Stimulated activated naive CD8-positive, alpha-beta T cell treated with anti-CD3 and anti-CD28 coated beads, Interleukin-15, Interleukin-2, amounts not matched to agents 100 ng/mL and 50 ng/mL, for 24 hours (primary cell): ENCODE measurements around the gene PPP1R1B.

ENCODE experiments used
- H3K27ac Mint-ChIP-seq: one replicate; pipeline ENCODE4 v1.8.0; 2021; ENCODE audit warnings: mild to moderate bottlenecking, mixed read lengths
- H3K27me3 Mint-ChIP-seq: one replicate; pipeline ENCODE4 v1.8.0; 2021; ENCODE audit warnings: mixed read lengths
- H3K36me3 Mint-ChIP-seq: one replicate; pipeline ENCODE4 v1.8.0; 2021; ENCODE audit warnings: low read depth, mixed read lengths
- H3K4me1 Mint-ChIP-seq: one replicate; pipeline ENCODE4 v1.8.0; 2021; ENCODE audit warnings: low read depth, mixed read lengths
- H3K4me3 Mint-ChIP-seq: one replicate; pipeline ENCODE4 v1.8.0; 2021; ENCODE audit warnings: mild to moderate bottlenecking, mixed read lengths
- H3K9me3 Mint-ChIP-seq: one replicate; pipeline ENCODE4 v1.8.0; 2021; ENCODE audit warnings: mixed read lengths

Gene PPP1R1B

DNA sequence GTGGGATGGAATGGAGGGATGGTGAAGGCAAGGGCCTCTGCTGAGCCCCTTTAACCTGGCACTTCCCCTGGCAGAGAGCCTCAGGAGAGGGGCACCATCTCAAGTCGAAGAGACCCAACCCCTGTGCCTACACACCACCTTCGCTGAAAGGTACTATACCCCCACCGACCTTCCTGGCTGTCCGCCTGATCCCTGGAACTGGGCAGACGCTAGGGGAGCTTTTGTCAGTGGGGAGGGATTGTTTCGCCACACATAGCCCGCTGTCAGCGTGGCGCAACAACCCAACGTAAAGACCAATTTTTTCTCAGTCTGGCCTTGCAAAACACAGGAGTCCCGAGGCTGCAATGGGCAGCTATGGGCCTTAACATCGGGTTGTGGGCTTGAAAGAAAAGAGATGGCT is 3.1 kb downstream of the PPP1R1B start:
- Mint-ChIP-seq H3K27me3 (peaks cover 44% of the 10 kb centered on the region), H3K9me3 (no peaks in the 10 kb centered on the region), H3K27ac (no peak overlapping the region), H3K36me3 (no peaks in the 10 kb centered on the region), H3K4me3 (no peak overlapping the region), H3K4me1 (peaks cover 11% of the 10 kb centered on the region)

DNA sequence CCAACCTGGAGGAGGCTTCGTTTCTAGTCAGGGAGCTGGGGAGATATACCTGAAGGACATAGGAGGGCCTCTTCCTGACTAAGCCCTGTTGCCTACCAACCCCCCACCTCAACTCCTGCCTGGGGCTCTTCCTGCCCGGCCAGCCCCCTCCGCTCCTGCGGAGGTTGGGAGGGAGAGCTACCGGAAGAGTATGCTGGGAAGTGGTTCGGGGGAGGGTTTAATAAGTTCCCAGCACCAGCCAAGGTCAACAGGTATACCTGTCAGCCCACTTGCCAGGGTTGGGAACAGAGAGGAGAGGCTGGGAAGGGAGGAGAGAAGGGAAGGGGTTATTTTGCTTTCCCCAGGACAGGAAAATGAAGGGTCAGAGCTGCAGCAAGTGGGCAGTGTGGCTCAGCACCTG is 4.7 kb downstream of the PPP1R1B start:
- Mint-ChIP-seq H3K9me3 (no peaks in the 10 kb centered on the region), H3K4me3 (no peak overlapping the region), H3K36me3 (no peaks in the 10 kb centered on the region), H3K4me1 (peaks cover 14% of the 10 kb centered on the region), H3K27me3 (peaks cover 30% of the 10 kb centered on the region), H3K27ac (no peak overlapping the region)

DNA sequence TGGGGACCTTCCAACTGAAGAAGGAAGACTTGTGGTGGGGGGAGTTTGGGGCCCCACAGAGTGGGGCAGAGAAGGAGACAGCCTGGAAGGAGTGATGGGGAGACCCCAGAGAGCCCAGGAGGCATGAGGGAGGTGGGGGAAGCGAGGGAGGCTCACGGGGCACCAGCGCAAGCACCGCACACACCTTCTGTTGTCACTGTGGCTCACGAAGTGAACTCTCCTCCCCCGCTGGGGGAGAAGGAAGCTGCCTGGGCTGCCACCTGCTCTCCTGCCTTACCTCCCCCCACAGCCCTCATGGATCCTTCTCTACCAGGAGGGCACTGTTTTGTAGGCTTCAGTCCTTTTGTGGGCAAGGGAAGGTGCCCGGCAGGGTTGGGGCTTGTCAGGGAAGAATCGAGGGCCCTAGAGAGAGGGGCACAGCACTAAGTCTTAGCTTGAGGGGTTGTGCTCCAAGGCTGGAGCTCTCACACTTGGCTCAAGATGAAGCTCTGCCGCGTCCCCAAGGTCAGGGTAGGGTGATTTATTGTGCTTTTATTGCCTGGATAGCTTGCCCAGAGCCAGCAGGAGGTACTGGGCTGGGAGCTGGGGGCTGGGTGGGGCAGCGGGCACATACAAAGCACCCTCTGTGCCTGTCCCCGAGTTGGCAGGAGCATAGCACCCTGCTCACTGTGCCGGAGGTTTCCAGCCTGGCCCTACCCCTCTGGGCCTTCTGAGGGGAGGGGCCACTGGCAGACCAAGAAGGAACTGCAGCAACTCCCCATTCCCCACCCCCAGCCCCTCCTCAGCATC is 5.6 kb downstream of the PPP1R1B start:
- no peaks in the 10 kb centered on the region for H3K36me3 Mint-ChIP-seq
- peaks cover 11% of the 10 kb centered on the region for H3K4me1 Mint-ChIP-seq
- H3K4me3 Mint-ChIP-seq = no peak overlapping the region
- H3K9me3 Mint-ChIP-seq = no peaks in the 10 kb centered on the region
- no peak overlapping the region for H3K27ac Mint-ChIP-seq
- H3K27me3 Mint-ChIP-seq = peaks cover 25% of the 10 kb centered on the region

DNA sequence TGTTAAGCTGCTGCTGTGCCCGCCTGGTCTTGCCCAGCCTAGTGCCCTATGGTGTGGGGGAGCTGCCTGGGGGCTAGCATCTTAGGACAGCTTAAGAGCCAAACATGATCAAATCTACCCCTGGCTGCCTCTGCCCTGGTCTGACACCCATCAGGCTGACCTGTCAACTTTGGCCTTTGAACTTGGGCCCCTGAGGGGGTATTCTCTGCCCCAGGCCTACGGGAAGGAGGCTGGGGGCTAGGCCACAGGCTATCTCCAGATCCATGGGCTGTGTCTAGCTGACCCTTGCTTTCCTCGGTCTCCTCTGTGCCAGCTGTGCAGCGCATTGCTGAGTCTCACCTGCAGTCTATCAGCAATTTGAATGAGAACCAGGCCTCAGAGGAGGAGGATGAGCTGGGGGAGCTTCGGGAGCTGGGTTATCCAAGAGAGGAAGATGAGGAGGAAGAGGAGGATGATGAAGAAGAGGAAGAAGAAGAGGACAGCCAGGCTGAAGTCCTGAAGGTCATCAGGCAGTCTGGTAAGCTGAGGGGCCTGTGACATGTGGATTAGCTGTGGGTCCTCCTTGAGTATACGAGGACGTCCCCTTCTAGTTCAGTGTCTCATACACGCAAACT is 6.9 kb downstream of the PPP1R1B start:
- H3K27ac Mint-ChIP-seq = no peak overlapping the region
- no peak overlapping the region for H3K4me3 Mint-ChIP-seq
- no peaks in the 10 kb centered on the region for H3K36me3 Mint-ChIP-seq
- H3K9me3 Mint-ChIP-seq = no peaks in the 10 kb centered on the region
- H3K4me1 Mint-ChIP-seq = peaks cover 23% of the 10 kb centered on the region
- peaks cover 17% of the 10 kb centered on the region for H3K27me3 Mint-ChIP-seq

- peaks cover 16% of the 10 kb centered on the region for H3K27me3 Mint-ChIP-seq
- H3K36me3 Mint-ChIP-seq = no peaks in the 10 kb centered on the region
- no peaks in the 10 kb centered on the region for H3K9me3 Mint-ChIP-seq
- H3K27ac Mint-ChIP-seq = no peak overlapping the region
- H3K4me1 Mint-ChIP-seq = peaks cover 30% of the 10 kb centered on the region
- no peak overlapping the region for H3K4me3 Mint-ChIP-seq
Measured at GRCh38 chr17:39634384-39634871, 7.7 kb downstream of the PPP1R1B start.

GRCh38 chr17:39635614-39636176 is 8.9 kb downstream of the PPP1R1B start:
- no peak overlapping the region for H3K27ac Mint-ChIP-seq
- peaks cover 12% of the 10 kb centered on the region for H3K27me3 Mint-ChIP-seq
- no peaks in the 10 kb centered on the region for H3K36me3 Mint-ChIP-seq
- H3K4me3 Mint-ChIP-seq = no peak overlapping the region
- no peaks in the 10 kb centered on the region for H3K9me3 Mint-ChIP-seq
- peaks cover 43% of the 10 kb centered on the region for H3K4me1 Mint-ChIP-seq

- H3K4me1 Mint-ChIP-seq = peaks cover 49% of the 10 kb centered on the region
- H3K36me3 Mint-ChIP-seq = no peaks in the 10 kb centered on the region
- peak overlapping the region; percentile 68 for H3K27ac Mint-ChIP-seq
- peaks cover 5% of the 10 kb centered on the region for H3K27me3 Mint-ChIP-seq
- H3K4me3 Mint-ChIP-seq = peak overlapping the region; percentile 91
- no peaks in the 10 kb centered on the region for H3K9me3 Mint-ChIP-seq
Measured at GRCh38 chr17:39636587-39636926, 9.8 kb downstream of the PPP1R1B start.

- Mint-ChIP-seq H3K27ac (peak within 1 kb of the TSS; percentile 81), H3K4me3 (peak within 1 kb of the TSS; percentile 91), H3K27me3 (no peaks in the 10 kb centered on the region), H3K9me3 (no peaks in the 10 kb centered on the region), H3K4me1 (peaks cover 54% of the 10 kb centered on the region), H3K36me3 (no peaks in the 10 kb centered on the region)
Measured at GRCh38 chr17:39636927-39637736, 10.4 kb downstream of the PPP1R1B start, which contains the start of gene STARD3. Gene STARD3 (plus strand): TSS chr17:39637144. CDS start chr17:39653532, 16,388 bp downstream.

DNA sequence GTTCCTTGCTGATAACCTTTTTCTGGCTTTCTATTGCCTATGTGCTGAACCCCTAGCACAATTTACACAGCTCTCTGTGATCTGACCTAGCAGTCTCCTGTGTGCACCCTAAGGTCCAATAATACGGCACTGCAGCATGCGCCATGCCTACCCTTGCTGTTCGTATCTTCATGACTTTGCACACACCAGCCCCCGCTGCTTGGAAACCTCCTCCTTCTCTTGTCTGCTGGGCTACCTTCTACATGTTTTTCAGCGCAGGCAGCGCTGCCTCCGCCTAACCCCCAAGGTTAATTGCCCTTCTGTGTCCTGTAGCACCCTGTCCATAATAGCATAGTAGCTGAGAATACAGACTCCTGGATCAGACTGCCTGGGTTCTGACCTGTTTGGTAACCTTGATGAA is 11.6 kb downstream of the PPP1R1B start:
- H3K36me3 Mint-ChIP-seq = no peaks in the 10 kb centered on the region
- no peaks in the 10 kb centered on the region for H3K27me3 Mint-ChIP-seq
- peak overlapping the region; percentile 91 for H3K4me3 Mint-ChIP-seq
- no peaks in the 10 kb centered on the region for H3K9me3 Mint-ChIP-seq
- peaks cover 64% of the 10 kb centered on the region for H3K4me1 Mint-ChIP-seq
- H3K27ac Mint-ChIP-seq = no peak overlapping the region

- peak overlapping the region; percentile 19 for H3K4me3 Mint-ChIP-seq
Measured at GRCh38 chr17:39639043-39639442, 12.3 kb downstream of the PPP1R1B start.

DNA sequence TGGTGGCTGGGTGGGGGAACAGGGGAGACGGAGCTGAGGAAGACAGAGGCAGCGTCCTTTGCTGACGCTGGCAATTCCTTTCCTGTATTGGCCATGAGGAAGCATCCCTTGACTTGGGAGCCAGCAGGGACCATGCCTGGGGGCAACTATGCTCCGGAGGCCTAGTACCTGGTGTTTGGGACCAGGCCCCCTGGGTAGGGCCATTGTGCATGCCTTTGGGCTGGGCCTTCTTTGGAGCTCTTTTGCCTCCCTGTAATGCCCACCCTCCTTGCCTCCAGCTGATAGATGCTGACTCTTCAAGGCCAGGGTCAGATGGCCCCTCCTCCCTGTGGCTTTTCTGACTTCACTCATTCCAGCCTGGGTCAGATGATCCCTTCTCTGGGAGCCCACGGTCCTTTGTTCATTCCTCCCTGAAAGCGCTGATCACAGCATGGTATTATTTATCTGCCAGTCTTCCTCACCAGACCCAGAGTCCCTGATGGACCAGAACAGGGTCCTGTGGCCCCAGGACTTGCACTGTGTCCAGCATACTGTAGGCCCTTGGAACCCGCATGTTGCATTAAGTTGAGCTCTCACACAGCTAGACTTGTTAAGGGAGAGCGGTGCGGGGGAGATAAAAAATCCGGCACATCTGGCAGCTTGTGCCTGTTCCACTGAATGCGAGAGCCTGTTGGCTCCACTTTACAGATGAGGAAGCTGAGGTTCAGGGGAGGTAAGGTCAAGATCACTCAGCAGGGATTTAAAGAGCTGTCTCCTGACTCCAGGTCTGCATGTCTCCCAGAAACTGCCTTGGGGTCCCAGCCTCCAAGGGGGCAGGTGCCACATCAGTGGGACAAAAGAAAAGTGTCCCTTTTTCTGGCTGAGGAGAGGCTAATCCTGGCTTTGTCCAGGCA is 13.1 kb downstream of the PPP1R1B start:
- H3K4me3 Mint-ChIP-seq = peak overlapping the region; percentile 19
- peaks cover under 1% of the 10 kb centered on the region for H3K36me3 Mint-ChIP-seq
- H3K27me3 Mint-ChIP-seq = no peaks in the 10 kb centered on the region
- no peaks in the 10 kb centered on the region for H3K9me3 Mint-ChIP-seq
- H3K27ac Mint-ChIP-seq = peak overlapping the region; percentile 29
- peaks cover 77% of the 10 kb centered on the region for H3K4me1 Mint-ChIP-seq

More at GRCh38 chr17:39639043-39639442, 12.3 kb downstream of the PPP1R1B start:
- Mint-ChIP-seq H3K27me3 (no peaks in the 10 kb centered on the region), H3K4me1 (peaks cover 72% of the 10 kb centered on the region), H3K9me3 (no peaks in the 10 kb centered on the region), H3K27ac (no peak overlapping the region), H3K36me3 (no peaks in the 10 kb centered on the region)

DNA sequence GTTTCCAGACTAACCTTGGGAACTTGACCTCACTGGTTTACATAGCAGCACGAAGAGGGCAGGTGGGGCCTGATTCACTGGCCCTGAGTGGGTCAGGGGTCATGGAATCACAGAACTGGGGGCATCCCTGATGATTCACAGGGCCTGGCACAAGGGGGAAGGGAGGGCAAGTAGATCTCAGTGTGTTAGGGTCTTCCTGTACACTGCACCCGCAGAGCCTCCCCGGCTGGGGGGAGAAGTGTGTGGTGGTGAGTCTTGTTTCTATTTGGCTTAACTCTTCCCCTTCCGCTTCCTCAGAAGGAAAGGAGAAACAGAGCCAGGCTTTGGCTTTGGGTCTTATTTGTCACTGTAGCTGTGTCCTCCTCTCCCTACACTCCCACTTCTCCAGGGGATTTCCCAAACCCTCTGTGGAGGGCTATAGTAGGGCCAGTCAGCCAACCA is 13.9 kb downstream of the PPP1R1B start:
- no peak overlapping the region for H3K4me3 Mint-ChIP-seq
- no peaks in the 10 kb centered on the region for H3K9me3 Mint-ChIP-seq
- peaks cover 85% of the 10 kb centered on the region for H3K4me1 Mint-ChIP-seq
- peaks cover 8% of the 10 kb centered on the region for H3K36me3 Mint-ChIP-seq
- H3K27me3 Mint-ChIP-seq = no peaks in the 10 kb centered on the region
- peak overlapping the region; percentile 38 for H3K27ac Mint-ChIP-seq

DNA sequence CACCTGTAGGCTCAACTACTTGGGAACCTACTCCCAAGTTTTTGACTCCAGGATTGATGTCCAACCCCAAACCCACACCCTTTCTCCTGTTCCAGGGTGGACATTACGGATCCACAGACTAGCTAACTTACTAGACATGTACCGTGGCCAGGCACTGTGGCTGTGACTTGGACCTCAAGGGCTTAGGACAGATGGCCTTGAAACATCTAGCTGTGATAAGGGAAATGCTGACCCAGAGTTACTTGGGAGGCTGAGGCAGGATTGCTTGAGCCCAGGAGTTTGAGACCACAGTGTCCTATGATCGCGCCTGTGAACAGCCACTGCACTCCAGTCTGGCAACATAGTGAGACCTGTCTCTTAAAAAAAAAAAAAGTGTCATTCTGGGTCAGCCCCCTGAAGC is 14.3 kb downstream of the PPP1R1B start:
- Mint-ChIP-seq H3K36me3 (peaks cover 8% of the 10 kb centered on the region), H3K9me3 (no peaks in the 10 kb centered on the region), H3K4me1 (peaks cover 85% of the 10 kb centered on the region), H3K27ac (no peak overlapping the region), H3K4me3 (no peak overlapping the region), H3K27me3 (no peaks in the 10 kb centered on the region)

GRCh38 chr17:39641883-39642282 is 15.1 kb downstream of the PPP1R1B start:
- H3K9me3 Mint-ChIP-seq = no peaks in the 10 kb centered on the region
- H3K4me3 Mint-ChIP-seq = no peak overlapping the region
- no peaks in the 10 kb centered on the region for H3K27me3 Mint-ChIP-seq
- H3K27ac Mint-ChIP-seq = no peak overlapping the region
- peaks cover 8% of the 10 kb centered on the region for H3K36me3 Mint-ChIP-seq
- peaks cover 84% of the 10 kb centered on the region for H3K4me1 Mint-ChIP-seq
